Neural crest cell (in vitro differentiated cells): ENCODE data around the gene PRIMPOL. TPM values are rescaled to one million over a fixed set of nuclear protein-coding genes. Genes with fewer than 3 reads are reported as not detected.

ENCODE experiments used
- DNase-seq: peaks from one replicate; pipeline ENCODE4 v3.0.0; 2021; ENCODE audit warnings: low read depth, mixed read lengths, low spot score
- H3K27ac Mint-ChIP-seq: one replicate; pipeline ENCODE4 v1.8.0; 2021; ENCODE audit warnings: mild to moderate bottlenecking, mixed read lengths; ENCODE audit not compliant: unreplicated experiment
- H3K27me3 Mint-ChIP-seq: 2 replicates; pipeline ENCODE4 v1.8.0; 2021; ENCODE audit warnings: low read depth, mild to moderate bottlenecking, mixed read lengths
- H3K36me3 Mint-ChIP-seq: 2 replicates; pipeline ENCODE4 v1.8.0; 2021; ENCODE audit warnings: low read depth, mild to moderate bottlenecking, mixed read lengths
- H3K4me1 Mint-ChIP-seq: 2 replicates; pipeline ENCODE4 v1.8.0; 2021; ENCODE audit warnings: mixed read lengths
- H3K4me3 Mint-ChIP-seq: one replicate; pipeline ENCODE4 v1.8.0; 2021; ENCODE audit warnings: mild to moderate bottlenecking, mixed read lengths
- H3K9me3 Mint-ChIP-seq: 2 replicates; pipeline ENCODE4 v1.8.0; 2021; ENCODE audit warnings: mixed read lengths
- CTCF ChIP-seq: fragments of 200-600 bp; sonication (generic); conservative IDR thresholded peaks from 2 replicates; pipeline ENCODE4 v1.5.0; 2021; ENCODE audit warnings: antibody characterized with exemption, mild to moderate bottlenecking
- total RNA-seq: library from RNA; stranded (reverse); gene quantifications from 2 replicates; pipeline ENCODE4 v1.2.1, GENCODE V29; 2021

Gene PRIMPOL
- total RNA-seq, 1 donor from 2014 or later, result 24.5 TPM

DNA sequence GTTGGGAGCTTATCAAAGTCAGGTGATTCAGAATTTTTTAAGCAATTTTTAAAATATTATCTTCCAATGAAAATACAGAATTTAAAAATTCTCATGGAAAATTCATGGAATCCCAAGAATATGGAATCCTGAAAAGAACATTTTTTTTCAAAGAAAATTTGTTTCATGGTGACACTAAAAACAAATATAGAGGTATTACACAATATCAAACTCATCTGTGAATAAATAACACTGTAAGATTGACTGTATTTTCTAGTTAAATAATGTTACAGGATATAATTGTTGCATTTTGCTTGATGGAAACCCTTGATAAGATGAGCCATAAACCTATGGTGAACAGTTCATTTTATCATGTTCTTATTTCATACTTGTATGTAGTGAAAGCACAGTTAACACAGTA, 11.4 kb downstream of the PRIMPOL start:
- Mint-ChIP-seq H3K27me3 (no peaks in the 10 kb centered on the region), H3K4me1 (no peaks in the 10 kb centered on the region), H3K36me3 (no peaks in the 10 kb centered on the region), H3K4me3 (no peak overlapping the region), H3K9me3 (no peaks in the 10 kb centered on the region), H3K27ac (no peak overlapping the region)
- no peak for TF ChIP-seq CTCF
- DNase-seq, result no peak

GRCh38 chr4:184662236-184662635, 12.7 kb downstream of the PRIMPOL start:
- no peak overlapping the region for H3K27ac Mint-ChIP-seq
- H3K27me3 Mint-ChIP-seq, result no peaks in the 10 kb centered on the region
- no peaks in the 10 kb centered on the region for H3K4me1 Mint-ChIP-seq
- no peaks in the 10 kb centered on the region for H3K36me3 Mint-ChIP-seq
- no peaks in the 10 kb centered on the region for H3K9me3 Mint-ChIP-seq
- TF ChIP-seq CTCF, result no peak
- no peak for DNase-seq
- H3K4me3 Mint-ChIP-seq, result no peak overlapping the region

- Mint-ChIP-seq H3K27ac (no peak overlapping the region), H3K4me1 (no peaks in the 10 kb centered on the region), H3K9me3 (no peaks in the 10 kb centered on the region), H3K36me3 (peaks cover 10% of the 10 kb centered on the region), H3K27me3 (no peaks in the 10 kb centered on the region), H3K4me3 (no peak overlapping the region)
- TF ChIP-seq CTCF, result no peak
- DNase-seq, result no peak
Observed at GRCh38 chr4:184664445-184665210, 15.1 kb downstream of the PRIMPOL start.

DNA sequence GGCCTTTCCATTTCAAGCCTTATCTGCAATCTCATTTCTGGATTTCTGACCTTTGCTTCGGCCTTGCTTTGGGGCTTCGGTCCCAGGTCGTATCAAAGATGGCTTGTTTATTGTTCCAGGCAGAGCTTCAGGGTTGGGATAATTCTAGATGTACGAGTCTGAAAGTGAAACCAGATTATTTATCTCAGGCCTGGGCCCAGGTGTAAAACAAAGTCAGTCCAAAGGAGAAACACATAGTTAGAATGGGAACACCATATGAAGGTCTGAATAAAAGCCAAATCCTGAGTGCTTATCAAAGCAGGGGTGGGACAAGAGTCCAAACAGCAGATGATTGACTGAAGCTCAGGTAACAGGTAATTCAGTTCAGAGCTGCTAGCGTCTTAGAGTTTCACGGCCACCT, 17.1 kb downstream of the PRIMPOL start:
- Mint-ChIP-seq H3K36me3 (peaks cover 10% of the 10 kb centered on the region), H3K27me3 (no peaks in the 10 kb centered on the region), H3K4me3 (no peak overlapping the region), H3K27ac (no peak overlapping the region), H3K9me3 (no peaks in the 10 kb centered on the region), H3K4me1 (no peaks in the 10 kb centered on the region)
- no peak for TF ChIP-seq CTCF
- no peak for DNase-seq

DNA sequence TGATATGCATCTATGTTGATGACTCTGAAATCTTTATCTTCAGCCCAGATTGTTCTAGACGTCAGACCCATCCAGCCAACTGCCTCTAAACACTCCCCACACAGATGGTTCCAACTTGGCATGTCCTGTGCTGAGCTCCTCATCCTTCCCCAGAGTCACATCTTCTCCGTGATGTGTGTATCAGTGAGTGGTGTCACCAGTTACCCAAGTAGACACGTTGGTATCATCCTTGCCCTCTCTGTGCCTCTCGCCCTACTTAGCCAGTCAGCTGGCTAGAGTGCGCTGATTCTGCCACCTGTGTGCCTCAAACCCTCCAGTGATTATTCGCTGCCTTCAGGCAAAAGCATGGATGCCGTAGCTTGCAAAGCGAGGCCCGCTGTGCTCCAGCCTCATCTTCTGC, 18.6 kb downstream of the PRIMPOL start:
- H3K4me1 Mint-ChIP-seq, result no peaks in the 10 kb centered on the region
- H3K27me3 Mint-ChIP-seq, result no peaks in the 10 kb centered on the region
- peak overlapping the region; percentile 21 for H3K27ac Mint-ChIP-seq
- TF ChIP-seq CTCF, result no peak
- H3K36me3 Mint-ChIP-seq, result peaks cover 13% of the 10 kb centered on the region
- no peaks in the 10 kb centered on the region for H3K9me3 Mint-ChIP-seq
- no peak overlapping the region for H3K4me3 Mint-ChIP-seq
- no peak for DNase-seq
